IgD-negative memory B cell (primary cell): ENCODE results near the gene MET. TPM values are rescaled to one million over a fixed set of nuclear protein-coding genes. Genes with fewer than 3 reads are reported as not detected.
"Not testable (repeated sequence)": the region's sequence is repeated elsewhere in the genome, so short reads cannot be mapped to it uniquely, and the experiment has no call there.

Source experiments
- H3K27ac Mint-ChIP-seq, 3 donors: one replicate each; pipeline ENCODE4 v1.8.0; 2020 to 2022; ENCODE audit warnings: mild to moderate bottlenecking in 3 of 3, mixed read lengths in 3 of 3, moderate library complexity in 1 of 3
- H3K27me3 Mint-ChIP-seq: one replicate; pipeline ENCODE4 v1.8.0; 2021; ENCODE audit warnings: mixed read lengths
- H3K36me3 Mint-ChIP-seq: one replicate; pipeline ENCODE4 v1.8.0; 2020; ENCODE audit warnings: mild to moderate bottlenecking, mixed read lengths
- H3K4me1 Mint-ChIP-seq, 3 donors: one replicate each; pipeline ENCODE4 v1.8.0; 2020 to 2022; ENCODE audit warnings: mixed read lengths in 3 of 3, mild to moderate bottlenecking in 1 of 3
- H3K4me3 Mint-ChIP-seq, 4 donors: one replicate each; pipeline ENCODE4 v1.8.0; 2020 to 2022; ENCODE audit warnings: mild to moderate bottlenecking in 4 of 4, mixed read lengths in 4 of 4, moderate library complexity in 3 of 4
- H3K9me3 Mint-ChIP-seq, 3 donors: one replicate each; pipeline ENCODE4 v1.8.0; 2020 to 2021; ENCODE audit warnings: mixed read lengths in 3 of 3, mild to moderate bottlenecking in 1 of 3
- polyA plus RNA-seq: library from polyadenylated mRNA; unstranded; fragments of 300-500 nt; fragmentation: Illumina TruSeq; gene quantifications from one replicate; pipeline ENCODE4 v1.2.3, GENCODE V29; 2021

The MET gene
- polyA plus RNA-seq, 1 donor from 2014 or later, result not detected

GRCh38 chr7:116820149-116820548, 148.2 kb downstream of the MET start:
- Mint-ChIP-seq H3K4me3 (no peak overlapping the region), H3K9me3 (peaks cover 2 to 5% (median 3%) of the 10 kb centered on the region in 3 donors), H3K27me3 (peaks cover 2% of the 10 kb centered on the region), H3K27ac (no peak overlapping the region), H3K36me3 (no peaks in the 10 kb centered on the region), H3K4me1 (peaks cover 0 to 8% (median 0%) of the 10 kb centered on the region in 3 donors)

GRCh38 chr7:116821647-116822046, 149.7 kb downstream of the MET start:
- H3K27ac Mint-ChIP-seq, H3K27me3 Mint-ChIP-seq, H3K9me3 Mint-ChIP-seq, H3K4me1 Mint-ChIP-seq, H3K36me3 Mint-ChIP-seq, H3K4me3 Mint-ChIP-seq: not testable (repeated sequence)

- Mint-ChIP-seq H3K36me3 (no peaks in the 10 kb centered on the region), H3K4me1 (peaks cover 0 to 11% (median 0%) of the 10 kb centered on the region in 3 donors), H3K27ac (no peak overlapping the region), H3K27me3 (peaks cover 5% of the 10 kb centered on the region), H3K4me3 (no peak overlapping the region), H3K9me3 (peaks cover 2 to 5% (median 3%) of the 10 kb centered on the region in 3 donors)
Observed at GRCh38 chr7:116824449-116824848, 152.5 kb downstream of the MET start.

GRCh38 chr7:116828281-116828680, 156.3 kb downstream of the MET start:
- peaks cover 7% of the 10 kb centered on the region for H3K27me3 Mint-ChIP-seq
- peaks cover 0 to 11% (median 0%) of the 10 kb centered on the region in 3 donors for H3K4me1 Mint-ChIP-seq
- H3K4me3 Mint-ChIP-seq, result no peak overlapping the region
- H3K9me3 Mint-ChIP-seq, result peaks cover 0 to 5% (median 3%) of the 10 kb centered on the region in 3 donors
- no peaks in the 10 kb centered on the region for H3K36me3 Mint-ChIP-seq
- no peak overlapping the region for H3K27ac Mint-ChIP-seq

GRCh38 chr7:116829041-116829440, 157.0 kb downstream of the MET start:
- peaks cover 1 to 5% (median 2%) of the 10 kb centered on the region in 3 donors for H3K9me3 Mint-ChIP-seq
- no peak overlapping the region for H3K27ac Mint-ChIP-seq
- peaks cover 0 to 11% (median 0%) of the 10 kb centered on the region in 3 donors for H3K4me1 Mint-ChIP-seq
- no peaks in the 10 kb centered on the region for H3K36me3 Mint-ChIP-seq
- H3K27me3 Mint-ChIP-seq, result peaks cover 9% of the 10 kb centered on the region
- no peak overlapping the region for H3K4me3 Mint-ChIP-seq

GRCh38 chr7:116829493-116829892, 157.5 kb downstream of the MET start:
- H3K4me1 Mint-ChIP-seq, result peaks cover 0 to 9% (median 0%) of the 10 kb centered on the region in 3 donors
- H3K27ac Mint-ChIP-seq, result no peak overlapping the region
- peaks cover 0 to 4% (median 1%) of the 10 kb centered on the region in 3 donors for H3K9me3 Mint-ChIP-seq
- no peaks in the 10 kb centered on the region for H3K36me3 Mint-ChIP-seq
- H3K27me3 Mint-ChIP-seq, result peaks cover 7% of the 10 kb centered on the region
- no peak overlapping the region for H3K4me3 Mint-ChIP-seq

- Mint-ChIP-seq H3K36me3 (no peaks in the 10 kb centered on the region), H3K27ac (no peak overlapping the region), H3K9me3 (peaks cover 0 to 1% (median 0%) of the 10 kb centered on the region in 3 donors), H3K27me3 (peaks cover 8% of the 10 kb centered on the region), H3K4me3 (no peak overlapping the region), H3K4me1 (peaks cover 0 to 4% (median 0%) of the 10 kb centered on the region in 3 donors)
Observed at GRCh38 chr7:116832692-116833091, 160.7 kb downstream of the MET start.

- Mint-ChIP-seq H3K9me3 (peaks cover 0 to 1% (median 0%) of the 10 kb centered on the region in 3 donors), H3K4me1 (peaks cover 0 to 4% (median 0%) of the 10 kb centered on the region in 3 donors), H3K4me3 (no peak overlapping the region), H3K27me3 (peaks cover 8% of the 10 kb centered on the region), H3K27ac (no peak overlapping the region), H3K36me3 (no peaks in the 10 kb centered on the region)
Observed at GRCh38 chr7:116834815-116835504, 163.0 kb downstream of the MET start.

GRCh38 chr7:116836048-116836447, 164.1 kb downstream of the MET start:
- peaks cover 8% of the 10 kb centered on the region for H3K27me3 Mint-ChIP-seq
- H3K4me1 Mint-ChIP-seq, result peaks cover 0 to 5% (median 0%) of the 10 kb centered on the region in 3 donors
- H3K27ac Mint-ChIP-seq, result peak overlapping the region in 1 of 3 donors; percentile 9
- peaks cover 0 to 1% (median 0%) of the 10 kb centered on the region in 3 donors for H3K9me3 Mint-ChIP-seq
- H3K36me3 Mint-ChIP-seq, result no peaks in the 10 kb centered on the region
- no peak overlapping the region for H3K4me3 Mint-ChIP-seq

GRCh38 chr7:116836911-116837310, 164.9 kb downstream of the MET start:
- peaks cover 0 to 1% (median 0%) of the 10 kb centered on the region in 3 donors for H3K9me3 Mint-ChIP-seq

GRCh38 chr7:116837586-116837985, 165.6 kb downstream of the MET start:
- Mint-ChIP-seq H3K4me3 (no peak overlapping the region), H3K27ac (no peak overlapping the region), H3K4me1 (peaks cover 10 to 17% (median 10%) of the 10 kb centered on the region in 3 donors), H3K9me3 (peaks cover 0 to 1% (median 0%) of the 10 kb centered on the region in 3 donors), H3K27me3 (peaks cover 8% of the 10 kb centered on the region), H3K36me3 (no peaks in the 10 kb centered on the region)

More at GRCh38 chr7:116836911-116837310, 164.9 kb downstream of the MET start:
- no peaks in the 10 kb centered on the region for H3K36me3 Mint-ChIP-seq
- peaks cover 8% of the 10 kb centered on the region for H3K27me3 Mint-ChIP-seq
- peaks cover 4 to 11% (median 4%) of the 10 kb centered on the region in 3 donors for H3K4me1 Mint-ChIP-seq
- H3K27ac Mint-ChIP-seq, result no peak overlapping the region
- no peak overlapping the region for H3K4me3 Mint-ChIP-seq

- H3K4me1 Mint-ChIP-seq, result peaks cover 23 to 28% (median 24%) of the 10 kb centered on the region in 3 donors
- no peak overlapping the region for H3K27ac Mint-ChIP-seq
- H3K9me3 Mint-ChIP-seq, result no peaks in the 10 kb centered on the region
- H3K27me3 Mint-ChIP-seq, result peaks cover 5% of the 10 kb centered on the region
- no peak overlapping the region for H3K4me3 Mint-ChIP-seq
- no peaks in the 10 kb centered on the region for H3K36me3 Mint-ChIP-seq
Observed at GRCh38 chr7:116840256-116840655, 168.3 kb downstream of the MET start.

- peak overlapping the region in 2 of 4 donors; percentile 23 to 82 for H3K4me3 Mint-ChIP-seq
- H3K9me3 Mint-ChIP-seq, result no peaks in the 10 kb centered on the region
- peaks cover 23 to 28% (median 24%) of the 10 kb centered on the region in 3 donors for H3K4me1 Mint-ChIP-seq
- H3K27ac Mint-ChIP-seq, result peak overlapping the region in 1 of 3 donors; percentile 67
- no peaks in the 10 kb centered on the region for H3K36me3 Mint-ChIP-seq
- peaks cover 3% of the 10 kb centered on the region for H3K27me3 Mint-ChIP-seq
Observed at GRCh38 chr7:116842371-116842770, 170.4 kb downstream of the MET start.

- Mint-ChIP-seq H3K4me3 (peak overlapping the region; percentile 48 to 84 (median 78)), H3K27ac (peak overlapping the region in 1 of 3 donors; percentile 65), H3K36me3 (no peaks in the 10 kb centered on the region), H3K9me3 (no peaks in the 10 kb centered on the region), H3K27me3 (peaks cover 3% of the 10 kb centered on the region), H3K4me1 (peaks cover 23 to 28% (median 24%) of the 10 kb centered on the region in 3 donors)
Observed at GRCh38 chr7:116843378-116843777, 171.4 kb downstream of the MET start.
